Hepatocyte (in vitro differentiated cells): Measurements from ENCODE around the gene CD300E. TPM values are rescaled to one million over a fixed set of nuclear protein-coding genes. Genes with fewer than 3 reads are reported as not detected.
A peak's percentile ranks its signal among the peaks of the same experiment; 100 is the strongest.
"Not testable (repeated sequence)": the region's sequence is repeated elsewhere in the genome, so short reads cannot be mapped to it uniquely, and the experiment has no call there.

ENCODE experiments used
- DNase-seq: peaks from one replicate; pipeline ENCODE4 v3.0.0-alpha.2; 2016; ENCODE audit warnings: low spot score
- H2AFZ ChIP-seq: fragments of 200-600 bp; sonication (generic); 2 replicates; pipeline ENCODE4 v1.6.0; 2016; ENCODE audit warnings: antibody characterized with exemption, mild to moderate bottlenecking
- H3K27ac ChIP-seq: fragments of 200-600 bp; sonication (generic); 2 replicates; pipeline ENCODE4 v1.5.1; 2016; ENCODE audit warnings: mild to moderate bottlenecking
- H3K27me3 ChIP-seq: fragments of 200-600 bp; sonication (generic); 2 replicates; pipeline ENCODE4 v1.6.1; 2016
- H3K36me3 ChIP-seq: fragments of 200-600 bp; sonication (generic); replicated peaks from 2 replicates; pipeline ENCODE4 v1.5.1; 2016; ENCODE audit warnings: low read depth; ENCODE audit not compliant: insufficient read depth
- H3K4me1 ChIP-seq: fragments of 200-600 bp; sonication (generic); 2 replicates; pipeline ENCODE4 v1.5.1; 2016; ENCODE audit warnings: mild to moderate bottlenecking, moderate library complexity; ENCODE audit not compliant: insufficient read depth
- H3K4me2 ChIP-seq: fragments of 200-600 bp; sonication (generic); 2 replicates; pipeline ENCODE4 v1.6.0; 2016
- H3K4me3 ChIP-seq: fragments of 200-600 bp; sonication (generic); 2 replicates; pipeline ENCODE4 v1.5.1; 2016; ENCODE audit warnings: mild to moderate bottlenecking
- H3K79me2 ChIP-seq: fragments of 200-600 bp; sonication (generic); 2 replicates; pipeline ENCODE4 v1.6.0; 2017; ENCODE audit warnings: mild to moderate bottlenecking
- H3K9me2 ChIP-seq: fragments of 200-600 bp; sonication (generic); replicated peaks from 2 replicates; pipeline ENCODE4 v1.6.0; 2017; ENCODE audit warnings: mild to moderate bottlenecking; ENCODE audit not compliant: insufficient read depth
- H3K9me3 ChIP-seq: fragments of 200-600 bp; sonication (generic); 2 replicates; pipeline ENCODE4 v1.5.1; 2016; ENCODE audit warnings: low read depth, mild to moderate bottlenecking
- H4K20me1 ChIP-seq: fragments of 200-600 bp; sonication (generic); 2 replicates; pipeline ENCODE4 v1.6.0; 2016; ENCODE audit warnings: mild to moderate bottlenecking; ENCODE audit not compliant: insufficient read depth, poor library complexity, severe bottlenecking
- CTCF ChIP-seq: fragments of 200-600 bp; sonication (generic); IDR thresholded peaks from 2 replicates; pipeline ENCODE4 v1.5.1; 2016; ENCODE audit warnings: antibody characterized with exemption, mild to moderate bottlenecking; ENCODE audit not compliant: poor library complexity
- EZH2 ChIP-seq: fragments of 200-600 bp; sonication (generic); IDR thresholded peaks from 2 replicates; pipeline ENCODE4 v1.6.1; 2016; ENCODE audit warnings: antibody characterized with exemption, mild to moderate bottlenecking, borderline replicate concordance
- EZH2phosphoT487 ChIP-seq: fragments of 200-600 bp; sonication (generic); IDR thresholded peaks from one replicate; pipeline ENCODE4 v1.6.1; 2018; ENCODE audit warnings: antibody characterized with exemption, mild to moderate bottlenecking, low read depth, moderate library complexity; ENCODE audit not compliant: unreplicated experiment, severe bottlenecking
- WGBS: methylation state at CpG from one replicate; pipeline ENCODE4 v1.1.6; 2016; ENCODE audit warnings: low lambda C conversion rate; ENCODE audit errors: missing lambda C conversion rate; 5-methylcytosine and 5-hydroxymethylcytosine counted together
- polyA plus RNA-seq: library from polyadenylated mRNA; unstranded; fragments of >200 nt; fragmentation: Nextera tagmentation; extraction: Ambion mirVana; gene quantifications from 2 replicates; pipeline ENCODE4 v1.2.1, GENCODE V29; 2016
- total RNA-seq: library from RNA; depleted of rRNA; stranded (reverse); fragments of >200 nt; gene quantifications from 2 replicates; pipeline ENCODE4 v1.2.3, GENCODE V29; 2014

CD300E gene
- total and polyA plus RNA-seq, 2 experiments from 2014 or later = 0.03 to 0.37 TPM

GRCh38 chr17:74633326-74633725 lies 9.8 kb upstream of the CD300E start:
- Histone ChIP-seq H2AFZ (no peak overlapping the region), H3K4me2 (no peak overlapping the region), H4K20me1 (no peaks in the 10 kb centered on the region), H3K4me1 (peaks cover 5% of the 10 kb centered on the region), H3K79me2 (no peaks in the 10 kb centered on the region), H3K27ac (no peak overlapping the region), H3K4me3 (no peak overlapping the region), H3K9me2 (no peaks in the 10 kb centered on the region), H3K36me3 (no peaks in the 10 kb centered on the region), H3K27me3 (peaks cover 4% of the 10 kb centered on the region), H3K9me3 (no peaks in the 10 kb centered on the region)
- WGBS = 60% methylated on average over 8 of the region's 8 CpGs
- TF ChIP-seq CTCF = no peak
- TF ChIP-seq EZH2phosphoT487 = no peak
- no peak for TF ChIP-seq EZH2
- no peak for DNase-seq

- 75% methylated on average over 7 of the region's 9 CpGs for WGBS
- Histone ChIP-seq H3K36me3 (no peaks in the 10 kb centered on the region), H3K4me1 (peaks cover 5% of the 10 kb centered on the region), H3K79me2 (no peaks in the 10 kb centered on the region), H3K9me3 (no peaks in the 10 kb centered on the region), H3K4me3 (no peak overlapping the region), H3K9me2 (no peaks in the 10 kb centered on the region), H3K27me3 (peaks cover 4% of the 10 kb centered on the region), H3K27ac (peak overlapping the region; percentile 58), H4K20me1 (no peaks in the 10 kb centered on the region), H3K4me2 (peak overlapping the region; percentile 36), H2AFZ (no peak overlapping the region)
- TF ChIP-seq EZH2phosphoT487 (no peak), CTCF (no peak), EZH2 (no peak)
- DNase-seq = no peak
Observed at GRCh38 chr17:74632617-74633016, 9.1 kb upstream of the CD300E start.

- no peak overlapping the region for H3K4me3 ChIP-seq
- peaks cover 4% of the 10 kb centered on the region for H3K27me3 ChIP-seq
- no peaks in the 10 kb centered on the region for H3K36me3 ChIP-seq
- H3K9me3 ChIP-seq = no peaks in the 10 kb centered on the region
- no peak overlapping the region for H2AFZ ChIP-seq
- peaks cover 5% of the 10 kb centered on the region for H3K4me1 ChIP-seq
- WGBS = 28% methylated on average over 14 of the region's 14 CpGs
- no peaks in the 10 kb centered on the region for H3K79me2 ChIP-seq
- no peaks in the 10 kb centered on the region for H4K20me1 ChIP-seq
- DNase-seq = peak; percentile 71
- H3K4me2 ChIP-seq = peak overlapping the region; percentile 36
- no peaks in the 10 kb centered on the region for H3K9me2 ChIP-seq
- peak overlapping the region; percentile 58 for H3K27ac ChIP-seq
- no peak for TF ChIP-seq EZH2
- no peak for TF ChIP-seq CTCF
- no peak for TF ChIP-seq EZH2phosphoT487
Observed at GRCh38 chr17:74631468-74632450, 8.2 kb upstream of the CD300E start.

GRCh38 chr17:74630251-74630650 lies 6.7 kb upstream of the CD300E start:
- not testable (repeated sequence) for H3K9me2 ChIP-seq, H3K4me3 ChIP-seq, H3K4me2 ChIP-seq, DNase-seq, H3K9me3 ChIP-seq, H3K36me3 ChIP-seq, H3K27ac ChIP-seq, H3K27me3 ChIP-seq, H2AFZ ChIP-seq, H3K4me1 ChIP-seq, H3K79me2 ChIP-seq, H4K20me1 ChIP-seq
- 87% methylated on average over 14 of the region's 14 CpGs for WGBS
